NB4 (cell line): ENCODE measurements around the gene SLC39A8.

Experiments
- DNase-seq: peaks from one replicate; pipeline ENCODE4 v3.0.0; 2010; ENCODE audit warnings: low read depth
- H3K4me3 ChIP-seq: one replicate; pipeline ENCODE4 v1.5.1; 2011; ENCODE audit warnings: mild to moderate bottlenecking, low read depth, low read length, moderate library complexity
- MYC ChIP-seq: IDR thresholded peaks from 2 replicates; pipeline ENCODE4 v1.6.1; 2011; ENCODE audit warnings: low read depth, low read length
- POLR2A ChIP-seq: IDR thresholded peaks from 2 replicates; pipeline ENCODE4 v1.6.1; 2011; ENCODE audit warnings: mild to moderate bottlenecking; ENCODE audit not compliant: insufficient read length; ENCODE audit errors: extremely low read depth
- TF ChIP-seq, protein P1 (sequence below): IDR thresholded peaks from 2 replicates; pipeline ENCODE4 v1.6.1; 2011; ENCODE audit warnings: low read depth, low read length
- TF ChIP-seq, protein P2 (sequence below): IDR thresholded peaks from one replicate; pipeline ENCODE4 v1.5.1; 2012; ENCODE audit warnings: low read depth, low read length

The SLC39A8 gene

DNA sequence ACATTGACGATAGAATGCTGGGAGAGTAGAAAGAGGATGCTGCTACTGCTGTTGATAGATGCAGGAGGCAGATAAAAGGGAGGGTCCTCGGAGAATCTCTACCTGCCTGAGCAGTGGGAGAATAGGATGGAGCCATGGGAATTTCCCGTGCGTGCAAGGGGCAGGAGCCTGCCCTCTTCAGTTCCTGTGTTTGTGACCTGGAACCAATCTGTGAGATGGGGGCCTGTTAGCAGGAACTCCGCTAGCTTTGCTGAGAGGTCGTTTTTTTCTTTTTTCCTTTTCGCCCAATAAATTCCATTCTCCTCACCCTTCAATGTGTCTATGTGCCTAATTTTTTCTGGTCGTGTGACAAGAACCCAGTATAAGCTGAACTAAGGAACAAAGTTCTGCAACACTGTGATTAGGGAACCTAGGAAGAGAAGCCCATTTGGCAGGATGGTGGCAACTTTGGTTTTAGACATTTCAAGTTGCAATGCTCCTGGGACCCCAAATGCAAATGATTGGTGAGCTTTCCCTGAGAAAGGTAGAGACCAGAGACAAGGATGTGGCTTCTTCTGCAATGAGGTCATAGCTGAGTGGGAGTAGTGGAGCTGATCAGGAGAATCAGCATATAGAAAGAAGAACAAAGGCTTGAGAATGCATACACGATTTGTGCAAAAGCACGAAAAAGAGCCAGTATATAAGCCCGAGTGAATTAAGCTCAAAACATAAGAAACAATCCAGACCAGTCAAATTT, 23.9 kb downstream of the SLC39A8 start:
- no peak overlapping the region for H3K4me3 ChIP-seq
- no peak for TF ChIP-seq POLR2A
- TF ChIP-seq, protein P1, sequence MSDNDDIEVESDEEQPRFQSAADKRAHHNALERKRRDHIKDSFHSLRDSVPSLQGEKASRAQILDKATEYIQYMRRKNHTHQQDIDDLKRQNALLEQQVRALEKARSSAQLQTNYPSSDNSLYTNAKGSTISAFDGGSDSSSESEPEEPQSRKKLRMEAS: no peak
- TF ChIP-seq, protein P2, sequence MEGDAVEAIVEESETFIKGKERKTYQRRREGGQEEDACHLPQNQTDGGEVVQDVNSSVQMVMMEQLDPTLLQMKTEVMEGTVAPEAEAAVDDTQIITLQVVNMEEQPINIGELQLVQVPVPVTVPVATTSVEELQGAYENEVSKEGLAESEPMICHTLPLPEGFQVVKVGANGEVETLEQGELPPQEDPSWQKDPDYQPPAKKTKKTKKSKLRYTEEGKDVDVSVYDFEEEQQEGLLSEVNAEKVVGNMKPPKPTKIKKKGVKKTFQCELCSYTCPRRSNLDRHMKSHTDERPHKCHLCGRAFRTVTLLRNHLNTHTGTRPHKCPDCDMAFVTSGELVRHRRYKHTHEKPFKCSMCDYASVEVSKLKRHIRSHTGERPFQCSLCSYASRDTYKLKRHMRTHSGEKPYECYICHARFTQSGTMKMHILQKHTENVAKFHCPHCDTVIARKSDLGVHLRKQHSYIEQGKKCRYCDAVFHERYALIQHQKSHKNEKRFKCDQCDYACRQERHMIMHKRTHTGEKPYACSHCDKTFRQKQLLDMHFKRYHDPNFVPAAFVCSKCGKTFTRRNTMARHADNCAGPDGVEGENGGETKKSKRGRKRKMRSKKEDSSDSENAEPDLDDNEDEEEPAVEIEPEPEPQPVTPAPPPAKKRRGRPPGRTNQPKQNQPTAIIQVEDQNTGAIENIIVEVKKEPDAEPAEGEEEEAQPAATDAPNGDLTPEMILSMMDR: no peak
- TF ChIP-seq MYC: no peak
- DNase-seq: peak; percentile 44

DNA sequence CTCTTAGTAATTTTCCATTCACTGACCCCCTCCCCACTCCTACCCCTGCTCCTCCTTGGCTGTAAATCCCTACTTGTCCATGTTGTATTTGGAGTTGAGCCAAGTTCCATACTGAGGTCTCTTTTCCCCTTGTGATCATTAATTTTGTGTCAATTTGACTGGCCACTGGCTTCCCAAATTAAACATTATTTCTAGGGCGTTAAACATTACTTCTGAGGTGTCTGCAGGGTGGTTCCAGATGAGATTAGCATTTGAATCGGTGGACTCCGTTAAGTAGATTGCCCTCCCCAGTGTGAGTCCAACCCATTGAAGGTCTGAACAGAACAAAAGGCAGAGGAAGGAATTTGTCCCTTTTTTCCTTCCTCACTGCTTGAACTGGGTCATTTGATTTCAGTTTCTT, 25.7 kb downstream of the SLC39A8 start:
- TF ChIP-seq, protein P1: no peak
- no peak for TF ChIP-seq MYC
- TF ChIP-seq, protein P2: no peak
- no peak for TF ChIP-seq POLR2A
- H3K4me3 ChIP-seq: no peak overlapping the region
- DNase-seq: no peak

DNA sequence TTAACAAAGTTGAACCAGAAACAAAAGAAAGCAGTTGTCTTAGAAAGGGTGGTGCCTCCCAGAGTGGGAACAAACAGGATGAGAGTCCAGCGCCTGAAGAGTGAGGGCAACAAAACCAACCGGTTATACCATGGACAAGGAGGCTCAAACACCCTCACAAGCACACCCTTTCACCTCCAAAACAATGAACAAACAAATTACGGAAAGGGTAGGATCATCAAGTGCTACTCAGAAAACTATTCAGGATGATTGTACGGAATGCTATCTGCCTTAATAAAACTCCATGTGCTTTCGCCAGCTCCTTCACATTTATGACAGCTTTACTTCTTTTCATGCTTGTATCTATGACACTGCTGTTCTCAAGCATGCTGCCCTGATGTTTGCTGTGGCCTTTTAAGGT, 26.8 kb downstream of the SLC39A8 start:
- H3K4me3 ChIP-seq: no peak overlapping the region
- TF ChIP-seq, protein P2: no peak
- TF ChIP-seq POLR2A: no peak
- TF ChIP-seq MYC: no peak
- TF ChIP-seq, protein P1: no peak
- DNase-seq: no peak

GRCh38 chr4:102318105-102318504, 27.2 kb downstream of the SLC39A8 start:
- no peak overlapping the region for H3K4me3 ChIP-seq
- no peak for DNase-seq
- TF ChIP-seq, protein P2: no peak
- TF ChIP-seq MYC (no peak), POLR2A (no peak)
- TF ChIP-seq, protein P1: no peak

GRCh38 chr4:102317459-102317858, 27.8 kb downstream of the SLC39A8 start:
- no peak for DNase-seq
- TF ChIP-seq MYC: no peak
- TF ChIP-seq, protein P1: no peak
- TF ChIP-seq, protein P2: no peak
- no peak for TF ChIP-seq POLR2A
- H3K4me3 ChIP-seq: no peak overlapping the region
